ENCODE data around the gene CELF4. TPM values are rescaled to one million over a fixed set of nuclear protein-coding genes. Genes with fewer than 3 reads are reported as not detected.

CELF4 gene
- total RNA-seq, 1 experiment from 2014 or later: not detected

GRCh38 chr18:37514953-37515352 is 50.6 kb downstream of the CELF4 start:
- Histone ChIP-seq H3K36me3 (ENCODE audit: control insufficient read depth, insufficient read depth, low read length) (no peaks in the 10 kb centered on the region), H3K4me3 (ENCODE audit: low read depth in 2 of 2, low read length in 2 of 2) (no peak overlapping the region), H3K27me3 (ENCODE audit: control insufficient read depth, insufficient read depth, low read length) (no peaks in the 10 kb centered on the region; the same call in 1 of the 2 replicates), H3K9me3 (ENCODE audit: control insufficient read depth, insufficient read depth, low read depth, low read length) (no peaks in the 10 kb centered on the region), H3K27ac (ENCODE audit: low read length) (no peak overlapping the region), H3K4me1 (ENCODE audit: control insufficient read depth, insufficient read depth, low read length) (no peaks in the 10 kb centered on the region)
- no peak for DNase-seq (ENCODE audit: low read depth, low spot score)
- ATAC-seq: no peak
- POLR2A ChIA-PET: no interaction called here
- no TSS peak for BruUV-seq (replicated peaks)
- intact Hi-C loops (cut with micrococcal nuclease; ENCODE audit: unreplicated experiment) (no loop called here), in situ Hi-C loops (cut with HindIII; ENCODE audit: low pct_unique_long_range_greater_than_20kb, low sequenced_read_pairs) (no loop called here)
- CTCF ChIA-PET: no interaction called here
- TF ChIP-seq POLR2AphosphoS5 (IDR thresholded peaks at IDR 0.05; ENCODE audit: low read depth, low read length) (no peak), REST (IDR thresholded peaks at IDR 0.05; ENCODE audit: insufficient read depth in 1 of 2, low read depth in 2 of 2, low read length in 1 of 2) (no peak), SIN3A (IDR thresholded peaks at IDR 0.05; ENCODE audit: borderline replicate concordance, insufficient read depth, low read depth, low read length) (no peak), CTCF (IDR thresholded peaks at IDR 0.05) (no peak), TCF7L2 (IDR thresholded peaks at IDR 0.05; ENCODE audit: low read depth, low read length) (no peak)

- in situ Hi-C loops (cut with HindIII; ENCODE audit: low pct_unique_long_range_greater_than_20kb, low sequenced_read_pairs) (no loop called here), intact Hi-C loops (cut with micrococcal nuclease; ENCODE audit: unreplicated experiment) (no loop called here)
- TF ChIP-seq POLR2AphosphoS5 (IDR thresholded peaks at IDR 0.05; ENCODE audit: low read depth, low read length): no peak
- no peak for TF ChIP-seq REST (IDR thresholded peaks at IDR 0.05; ENCODE audit: insufficient read depth in 1 of 2, low read depth in 2 of 2, low read length in 1 of 2)
- TF ChIP-seq SIN3A (IDR thresholded peaks at IDR 0.05; ENCODE audit: borderline replicate concordance, insufficient read depth, low read depth, low read length): no peak
- no peak for TF ChIP-seq CTCF (IDR thresholded peaks at IDR 0.05)
- TF ChIP-seq TCF7L2 (IDR thresholded peaks at IDR 0.05; ENCODE audit: low read depth, low read length): no peak
- Histone ChIP-seq H3K4me1 (ENCODE audit: control insufficient read depth, insufficient read depth, low read length) (no peaks in the 10 kb centered on the region), H3K27me3 (ENCODE audit: control insufficient read depth, insufficient read depth, low read length) (no peaks in the 10 kb centered on the region; the same call in 1 of the 2 replicates), H3K36me3 (ENCODE audit: control insufficient read depth, insufficient read depth, low read length) (no peaks in the 10 kb centered on the region), H3K9me3 (ENCODE audit: control insufficient read depth, insufficient read depth, low read depth, low read length) (no peaks in the 10 kb centered on the region), H3K4me3 (ENCODE audit: low read depth in 2 of 2, low read length in 2 of 2) (no peak overlapping the region), H3K27ac (ENCODE audit: low read length) (no peak overlapping the region)
- ChIA-PET CTCF (no interaction called here), POLR2A (no interaction called here)
- no TSS peak for BruUV-seq (replicated peaks)
- DNase-seq (ENCODE audit: low read depth, low spot score): no peak
- ATAC-seq: no peak
Measured at GRCh38 chr18:37512400-37512799, 53.2 kb downstream of the CELF4 start.
